KMS-11 (cell line): ENCODE results near the gene SPACA5B.
"Not testable (repeated sequence)": the region's sequence is repeated elsewhere in the genome, so short reads cannot be mapped to it uniquely, and the experiment has no call there.

Experiments
- H2AFZ ChIP-seq: fragments of 200-600 bp; sonication (generic); 2 replicates; pipeline ENCODE4 v1.6.1; 2016; ENCODE audit warnings: antibody characterized with exemption, mixed run types, low read depth
- H3K27ac ChIP-seq: fragments of 200-600 bp; sonication (generic); 2 replicates; pipeline ENCODE4 v1.6.1; 2016; ENCODE audit warnings: mild to moderate bottlenecking, mixed run types
- H3K27me3 ChIP-seq: fragments of 200-600 bp; sonication (generic); 2 replicates; pipeline ENCODE4 v1.6.1; 2017; ENCODE audit warnings: mild to moderate bottlenecking, low read depth, mixed run types, moderate library complexity; ENCODE audit not compliant: insufficient read depth
- H3K36me3 ChIP-seq: fragments of 200-600 bp; sonication (generic); 2 replicates; pipeline ENCODE4 v1.6.1; 2017; ENCODE audit warnings: mild to moderate bottlenecking, mixed run types; ENCODE audit not compliant: insufficient read depth
- H3K4me1 ChIP-seq: fragments of 200-600 bp; sonication (generic); 2 replicates; pipeline ENCODE4 v1.6.1; 2016; ENCODE audit warnings: mild to moderate bottlenecking, low read depth, mixed run types; ENCODE audit not compliant: poor library complexity, severe bottlenecking
- H3K4me2 ChIP-seq: fragments of 200-600 bp; sonication (generic); 2 replicates; pipeline ENCODE4 v1.7.0; 2016; ENCODE audit warnings: mild to moderate bottlenecking, mixed run types
- H3K4me3 ChIP-seq: fragments of 200-600 bp; sonication (generic); IDR thresholded peaks from 2 replicates; pipeline ENCODE4 v1.6.1; 2017; ENCODE audit warnings: low read depth, low read length, mixed read lengths; ENCODE audit not compliant: insufficient read depth
- H3K79me2 ChIP-seq: fragments of 200-600 bp; sonication (generic); 2 replicates; pipeline ENCODE4 v1.6.1; 2016; ENCODE audit warnings: low read depth, mixed run types; ENCODE audit not compliant: insufficient read depth
- H3K9ac ChIP-seq: fragments of 200-600 bp; sonication (generic); 2 replicates; pipeline ENCODE4 v1.6.1; 2016; ENCODE audit warnings: mild to moderate bottlenecking, mixed run types
- H4K20me1 ChIP-seq: fragments of 200-600 bp; sonication (generic); 2 replicates; pipeline ENCODE4 v1.6.1; 2016; ENCODE audit warnings: mild to moderate bottlenecking, mixed run types; ENCODE audit not compliant: insufficient read depth
- TF ChIP-seq, protein P1 (sequence below): fragments of 200-600 bp; sonication (generic); conservative IDR thresholded peaks from 2 replicates; pipeline ENCODE4 v1.6.1; 2017; ENCODE audit warnings: low read depth, mild to moderate bottlenecking, antibody characterized with exemption, low read length, moderate library complexity, mixed read lengths

Gene SPACA5B

DNA sequence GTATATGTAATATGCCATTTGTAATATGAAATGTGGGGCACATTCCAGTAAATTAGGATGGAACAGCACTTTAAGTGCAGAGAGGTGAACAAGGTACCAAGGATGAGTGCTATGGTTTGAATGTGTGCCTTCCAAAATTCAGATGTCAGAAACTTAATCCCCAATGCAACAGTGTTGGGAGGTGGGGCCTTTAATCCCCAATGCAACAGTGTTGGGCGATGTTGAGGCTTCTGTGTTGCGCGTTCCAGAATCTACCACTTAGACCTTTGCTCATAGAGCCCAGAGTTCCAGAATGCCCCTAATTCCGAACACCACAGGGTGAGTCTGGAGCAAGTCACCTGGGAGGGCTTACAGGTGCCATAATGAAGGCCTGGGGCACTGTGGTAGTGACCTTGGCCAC lies at the start of gene SPACA5B:
Gene SPACA5B, plus strand, starts transcription at position 301 of the 400 bp plus-strand sequence. Its CDS starts 62 bp downstream, at position 363.
- H3K27ac ChIP-seq, H3K79me2 ChIP-seq, H3K4me2 ChIP-seq, H4K20me1 ChIP-seq, H3K27me3 ChIP-seq, H3K4me3 ChIP-seq, H3K36me3 ChIP-seq, H2AFZ ChIP-seq, H3K4me1 ChIP-seq, H3K9ac ChIP-seq: not testable (repeated sequence)

DNA sequence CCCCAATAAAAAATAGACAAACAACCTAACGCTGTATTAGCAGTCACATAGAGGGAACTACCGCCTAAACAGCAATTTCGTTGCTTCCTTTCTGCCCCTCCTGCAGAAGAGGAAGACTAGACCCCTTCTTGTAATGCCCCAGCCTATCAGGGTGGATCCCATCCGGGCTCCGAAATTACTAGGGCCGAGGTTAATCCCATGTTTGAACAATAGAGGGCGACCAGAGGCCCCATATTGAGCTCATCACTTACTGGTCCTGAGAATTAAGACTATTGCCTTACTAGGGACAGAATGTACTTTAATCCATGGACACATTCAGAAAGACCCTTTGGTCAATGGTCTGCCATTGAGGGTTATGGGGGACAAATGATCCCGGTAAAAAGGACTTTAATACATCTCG lies 47.2 kb upstream of the SPACA5B start:
- Histone ChIP-seq H3K9ac (no peak overlapping the region), H3K4me3 (no peak overlapping the region), H3K4me1 (no peaks in the 10 kb centered on the region), H4K20me1 (no peaks in the 10 kb centered on the region), H3K4me2 (no peak overlapping the region), H3K36me3 (no peaks in the 10 kb centered on the region), H2AFZ (peak overlapping the region; percentile 12; the same call in 1 of the 2 replicates), H3K79me2 (no peaks in the 10 kb centered on the region), H3K27me3 (no peaks in the 10 kb centered on the region), H3K27ac (no peak overlapping the region)
- TF ChIP-seq, protein P1, sequence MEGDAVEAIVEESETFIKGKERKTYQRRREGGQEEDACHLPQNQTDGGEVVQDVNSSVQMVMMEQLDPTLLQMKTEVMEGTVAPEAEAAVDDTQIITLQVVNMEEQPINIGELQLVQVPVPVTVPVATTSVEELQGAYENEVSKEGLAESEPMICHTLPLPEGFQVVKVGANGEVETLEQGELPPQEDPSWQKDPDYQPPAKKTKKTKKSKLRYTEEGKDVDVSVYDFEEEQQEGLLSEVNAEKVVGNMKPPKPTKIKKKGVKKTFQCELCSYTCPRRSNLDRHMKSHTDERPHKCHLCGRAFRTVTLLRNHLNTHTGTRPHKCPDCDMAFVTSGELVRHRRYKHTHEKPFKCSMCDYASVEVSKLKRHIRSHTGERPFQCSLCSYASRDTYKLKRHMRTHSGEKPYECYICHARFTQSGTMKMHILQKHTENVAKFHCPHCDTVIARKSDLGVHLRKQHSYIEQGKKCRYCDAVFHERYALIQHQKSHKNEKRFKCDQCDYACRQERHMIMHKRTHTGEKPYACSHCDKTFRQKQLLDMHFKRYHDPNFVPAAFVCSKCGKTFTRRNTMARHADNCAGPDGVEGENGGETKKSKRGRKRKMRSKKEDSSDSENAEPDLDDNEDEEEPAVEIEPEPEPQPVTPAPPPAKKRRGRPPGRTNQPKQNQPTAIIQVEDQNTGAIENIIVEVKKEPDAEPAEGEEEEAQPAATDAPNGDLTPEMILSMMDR: peak; percentile 71

DNA sequence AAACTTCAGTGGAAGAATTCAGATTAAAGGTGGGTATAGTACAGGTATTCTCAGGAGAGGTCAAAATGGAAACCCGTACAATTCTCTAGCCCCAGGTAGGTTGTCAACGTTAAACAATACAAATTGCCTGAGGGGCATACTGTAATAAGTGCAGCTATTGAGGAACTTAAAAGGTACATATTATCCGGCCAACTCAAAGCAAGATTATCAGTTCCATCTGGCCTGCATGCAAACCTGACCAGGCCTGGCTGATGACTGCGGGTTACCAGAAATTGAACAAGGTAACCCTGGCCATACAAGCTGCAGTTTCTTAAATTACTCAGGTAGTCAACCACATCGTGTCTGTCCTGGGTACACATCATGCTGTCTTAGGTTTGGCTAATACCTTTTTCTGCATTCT lies 46.7 kb upstream of the SPACA5B start:
- Histone ChIP-seq H3K9ac (no peak overlapping the region), H3K27ac (no peak overlapping the region), H4K20me1 (no peaks in the 10 kb centered on the region), H3K4me1 (no peaks in the 10 kb centered on the region), H3K36me3 (no peaks in the 10 kb centered on the region), H3K4me2 (no peak overlapping the region), H3K4me3 (no peak overlapping the region), H3K27me3 (no peaks in the 10 kb centered on the region), H2AFZ (no peak overlapping the region), H3K79me2 (no peaks in the 10 kb centered on the region)
- TF ChIP-seq, protein P1: no peak

DNA sequence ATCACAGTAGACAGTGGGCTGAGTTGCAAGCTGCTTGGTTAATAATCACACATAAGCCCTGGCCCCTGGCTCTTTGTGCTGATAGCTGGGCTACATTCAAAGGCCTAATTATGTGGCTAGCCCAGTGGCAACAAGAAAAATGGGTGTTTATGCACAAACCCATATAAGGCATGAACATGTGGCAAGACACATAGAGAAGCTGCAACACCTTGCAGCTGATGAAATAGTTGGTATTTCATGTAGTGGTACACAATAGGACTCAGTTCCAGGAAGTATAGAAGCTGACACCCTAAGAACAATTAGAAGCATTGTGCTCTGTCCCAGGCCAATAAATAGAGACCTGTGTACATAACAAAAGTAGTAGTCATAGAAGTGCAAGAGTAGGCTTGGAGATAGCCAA lies 44.3 kb upstream of the SPACA5B start:
- no peak overlapping the region for H3K27ac ChIP-seq

DNA sequence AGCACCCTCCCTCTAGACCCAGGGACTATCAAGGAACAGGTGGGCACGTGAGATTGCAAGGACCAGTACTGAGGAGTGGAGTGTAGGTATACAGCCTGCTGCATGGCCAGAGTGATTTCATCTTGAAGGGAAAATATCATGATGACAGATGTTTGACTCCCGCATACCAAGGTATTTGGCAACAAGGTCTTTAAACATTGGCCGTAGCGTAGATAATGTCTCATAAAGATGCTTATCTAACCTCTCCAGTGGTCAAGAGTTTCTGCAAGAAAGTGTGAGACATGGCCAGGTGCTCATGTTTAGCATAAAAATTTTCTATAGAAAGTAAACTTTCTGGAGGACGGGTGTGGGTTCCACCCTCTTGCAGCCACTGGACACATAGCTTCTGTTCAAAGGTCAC lies 40.3 kb upstream of the SPACA5B start:
- TF ChIP-seq, protein P1: no peak
- H3K27me3 ChIP-seq: no peaks in the 10 kb centered on the region
- H3K4me1 ChIP-seq: no peaks in the 10 kb centered on the region
- no peak overlapping the region for H2AFZ ChIP-seq
- no peaks in the 10 kb centered on the region for H3K79me2 ChIP-seq
- no peak overlapping the region for H3K4me2 ChIP-seq
- no peak overlapping the region for H3K4me3 ChIP-seq
- no peaks in the 10 kb centered on the region for H3K36me3 ChIP-seq
- H3K27ac ChIP-seq: no peak overlapping the region
- H4K20me1 ChIP-seq: no peaks in the 10 kb centered on the region
- H3K9ac ChIP-seq: no peak overlapping the region

More for the DNA sequence above, 44.3 kb upstream of the SPACA5B start:
- Histone ChIP-seq H3K79me2 (no peaks in the 10 kb centered on the region), H3K36me3 (no peaks in the 10 kb centered on the region), H3K9ac (no peak overlapping the region), H4K20me1 (no peaks in the 10 kb centered on the region), H3K4me2 (no peak overlapping the region), H2AFZ (no peak overlapping the region), H3K4me3 (no peak overlapping the region), H3K27me3 (no peaks in the 10 kb centered on the region), H3K4me1 (no peaks in the 10 kb centered on the region)
- TF ChIP-seq, protein P1: no peak

DNA sequence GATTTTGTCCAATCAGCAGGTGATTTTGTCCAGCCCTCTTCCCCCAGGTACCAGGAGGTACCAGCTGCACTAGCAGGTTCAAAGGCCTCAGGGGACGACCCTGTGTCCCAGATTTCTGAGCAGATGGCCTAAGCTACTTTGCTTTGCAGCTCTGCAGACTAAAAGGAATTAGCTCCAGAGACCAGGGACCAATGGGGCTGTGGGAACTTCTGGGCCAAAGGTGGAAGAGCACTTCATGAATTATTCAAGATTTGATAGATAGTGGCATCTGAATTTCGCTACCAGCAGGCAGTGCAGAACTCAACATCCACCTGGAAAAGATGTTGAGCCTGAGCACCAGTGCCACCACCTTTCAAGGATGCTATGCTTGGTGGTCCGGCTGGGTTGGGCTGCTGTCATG lies 37.9 kb upstream of the SPACA5B start:
- H3K4me3 ChIP-seq, H3K36me3 ChIP-seq, H4K20me1 ChIP-seq, H2AFZ ChIP-seq, H3K79me2 ChIP-seq, H3K27ac ChIP-seq, H3K4me1 ChIP-seq, H3K27me3 ChIP-seq, H3K9ac ChIP-seq, H3K4me2 ChIP-seq: not testable (repeated sequence)
